Measurements from ENCODE around the gene ZNF407.

Gene ZNF407

GRCh38 chr18:75031717-75032317 is 434.1 kb downstream of the ZNF407 start:
- Histone ChIP-seq H3K9me3 (no peaks in the 10 kb centered on the region), H3K27me3 (no peaks in the 10 kb centered on the region), H3K36me3 (no peaks in the 10 kb centered on the region), H3K4me1 (no peaks in the 10 kb centered on the region), H3K4me3 (ENCODE audit: low read depth, low read length) (no peak overlapping the region)
- no peak for DNase-seq
- TF ChIP-seq, protein P1, sequence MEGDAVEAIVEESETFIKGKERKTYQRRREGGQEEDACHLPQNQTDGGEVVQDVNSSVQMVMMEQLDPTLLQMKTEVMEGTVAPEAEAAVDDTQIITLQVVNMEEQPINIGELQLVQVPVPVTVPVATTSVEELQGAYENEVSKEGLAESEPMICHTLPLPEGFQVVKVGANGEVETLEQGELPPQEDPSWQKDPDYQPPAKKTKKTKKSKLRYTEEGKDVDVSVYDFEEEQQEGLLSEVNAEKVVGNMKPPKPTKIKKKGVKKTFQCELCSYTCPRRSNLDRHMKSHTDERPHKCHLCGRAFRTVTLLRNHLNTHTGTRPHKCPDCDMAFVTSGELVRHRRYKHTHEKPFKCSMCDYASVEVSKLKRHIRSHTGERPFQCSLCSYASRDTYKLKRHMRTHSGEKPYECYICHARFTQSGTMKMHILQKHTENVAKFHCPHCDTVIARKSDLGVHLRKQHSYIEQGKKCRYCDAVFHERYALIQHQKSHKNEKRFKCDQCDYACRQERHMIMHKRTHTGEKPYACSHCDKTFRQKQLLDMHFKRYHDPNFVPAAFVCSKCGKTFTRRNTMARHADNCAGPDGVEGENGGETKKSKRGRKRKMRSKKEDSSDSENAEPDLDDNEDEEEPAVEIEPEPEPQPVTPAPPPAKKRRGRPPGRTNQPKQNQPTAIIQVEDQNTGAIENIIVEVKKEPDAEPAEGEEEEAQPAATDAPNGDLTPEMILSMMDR (IDR thresholded peaks at IDR 0.05; ENCODE audit: low read depth, low read length), result no peak

GRCh38 chr18:75033516-75033915 is 435.8 kb downstream of the ZNF407 start:
- TF ChIP-seq, protein P1 (IDR thresholded peaks at IDR 0.05; ENCODE audit: low read depth, low read length), result no peak
- Histone ChIP-seq H3K4me1 (no peaks in the 10 kb centered on the region), H3K4me3 (ENCODE audit: low read depth, low read length) (no peak overlapping the region), H3K27me3 (no peaks in the 10 kb centered on the region), H3K36me3 (no peaks in the 10 kb centered on the region), H3K9me3 (no peaks in the 10 kb centered on the region)
- DNase-seq, result no peak

GRCh38 chr18:75034937-75035336 is 437.3 kb downstream of the ZNF407 start:
- H3K4me3 ChIP-seq (ENCODE audit: low read depth, low read length), result no peak overlapping the region
- no peaks in the 10 kb centered on the region for H3K4me1 ChIP-seq
- TF ChIP-seq, protein P1 (IDR thresholded peaks at IDR 0.05; ENCODE audit: low read depth, low read length), result no peak
- H3K9me3 ChIP-seq, result no peaks in the 10 kb centered on the region
- no peaks in the 10 kb centered on the region for H3K36me3 ChIP-seq
- no peaks in the 10 kb centered on the region for H3K27me3 ChIP-seq
- no peak for DNase-seq

- Histone ChIP-seq H3K9me3 (no peaks in the 10 kb centered on the region), H3K36me3 (no peaks in the 10 kb centered on the region), H3K4me3 (ENCODE audit: low read depth, low read length) (no peak overlapping the region), H3K27me3 (no peaks in the 10 kb centered on the region), H3K4me1 (no peaks in the 10 kb centered on the region)
- TF ChIP-seq, protein P1 (IDR thresholded peaks at IDR 0.05; ENCODE audit: low read depth, low read length), result no peak
- DNase-seq, result no peak
These were observed 438.3 kb downstream of the ZNF407 start for GRCh38 chr18:75035928-75036327.

- DNase-seq, result no peak
- TF ChIP-seq, protein P1 (IDR thresholded peaks at IDR 0.05; ENCODE audit: low read depth, low read length), result no peak
- Histone ChIP-seq H3K4me3 (ENCODE audit: low read depth, low read length) (peak overlapping the region; percentile 19; the same call in 1 of the 2 replicates), H3K4me1 (no peaks in the 10 kb centered on the region), H3K27me3 (no peaks in the 10 kb centered on the region), H3K36me3 (no peaks in the 10 kb centered on the region), H3K9me3 (no peaks in the 10 kb centered on the region)
These were observed 439.4 kb downstream of the ZNF407 start for GRCh38 chr18:75036917-75037688.

- TF ChIP-seq, protein P1 (IDR thresholded peaks at IDR 0.05; ENCODE audit: low read depth, low read length), result no peak
- DNase-seq, result no peak
- no peaks in the 10 kb centered on the region for H3K27me3 ChIP-seq
These were observed 440.0 kb downstream of the ZNF407 start for GRCh38 chr18:75037689-75037955.

More at GRCh38 chr18:75037689-75037955, 440.0 kb downstream of the ZNF407 start:
- no peaks in the 10 kb centered on the region for H3K9me3 ChIP-seq
- no peaks in the 10 kb centered on the region for H3K36me3 ChIP-seq
- no peaks in the 10 kb centered on the region for H3K4me1 ChIP-seq
- H3K4me3 ChIP-seq (ENCODE audit: low read depth, low read length), result peak overlapping the region; percentile 19; the same call in 1 of the 2 replicates

All from BE2C (cell line).